Measurements from ENCODE around the gene NPAS3. TPM values are rescaled to one million over a fixed set of nuclear protein-coding genes. Genes with fewer than 3 reads are reported as not detected.

The NPAS3 gene
- total RNA-seq, 2 experiments from 2014 or later: not detected

GRCh38 chr14:33449268-33449667, 510.6 kb downstream of the NPAS3 start:
- H3K36me3 Mint-ChIP-seq (ENCODE audit: low read depth): no peaks in the 10 kb centered on the region
- no peak overlapping the region for H3K4me3 Mint-ChIP-seq
- no peak for DNase-seq
- H3K4me1 Mint-ChIP-seq (ENCODE audit: low read depth): peaks cover under 1% of the 10 kb centered on the region
- H3K9me3 Mint-ChIP-seq: no peaks in the 10 kb centered on the region
- CTCF ChIA-PET: no interaction called here
- H3K27ac Mint-ChIP-seq: no peak overlapping the region
- intact Hi-C loops (cut with micrococcal nuclease): no loop called here
- H3K27me3 Mint-ChIP-seq (ENCODE audit: low read depth): no peaks in the 10 kb centered on the region

- Mint-ChIP-seq H3K9me3 (no peaks in the 10 kb centered on the region), H3K27me3 (ENCODE audit: low read depth) (no peaks in the 10 kb centered on the region), H3K27ac (no peak overlapping the region), H3K4me1 (ENCODE audit: low read depth) (peaks cover 6% of the 10 kb centered on the region), H3K4me3 (no peak overlapping the region), H3K36me3 (ENCODE audit: low read depth) (no peaks in the 10 kb centered on the region)
- intact Hi-C loops (cut with micrococcal nuclease): no loop called here
- CTCF ChIA-PET: no interaction called here
- DNase-seq: no peak
Observed at GRCh38 chr14:33449703-33450395, 511.2 kb downstream of the NPAS3 start.

- Mint-ChIP-seq H3K9me3 (no peaks in the 10 kb centered on the region), H3K27ac (peak overlapping the region; percentile 15), H3K27me3 (ENCODE audit: low read depth) (no peaks in the 10 kb centered on the region), H3K4me1 (ENCODE audit: low read depth) (peaks cover 6% of the 10 kb centered on the region), H3K4me3 (no peak overlapping the region), H3K36me3 (ENCODE audit: low read depth) (no peaks in the 10 kb centered on the region)
- intact Hi-C loops (cut with micrococcal nuclease): no loop called here
- CTCF ChIA-PET: no interaction called here
- no peak for DNase-seq
Observed at GRCh38 chr14:33450416-33450815, 511.7 kb downstream of the NPAS3 start.

GRCh38 chr14:33451211-33451610, 512.5 kb downstream of the NPAS3 start:
- Mint-ChIP-seq H3K36me3 (ENCODE audit: low read depth) (no peaks in the 10 kb centered on the region), H3K4me1 (ENCODE audit: low read depth) (peaks cover 6% of the 10 kb centered on the region), H3K27ac (no peak overlapping the region), H3K4me3 (no peak overlapping the region), H3K9me3 (no peaks in the 10 kb centered on the region), H3K27me3 (ENCODE audit: low read depth) (no peaks in the 10 kb centered on the region)
- intact Hi-C loops (cut with micrococcal nuclease): no loop called here
- DNase-seq: no peak
- CTCF ChIA-PET: interaction anchor here (0.5 kb wide), 1 partner anchor 779 kb away, joined by 4 read pairs; no protein-coding TSS in a partner anchor

- CTCF ChIA-PET: interaction anchor here (0.6 kb wide), 1 partner anchor 72 kb away, joined by 5 read pairs; no protein-coding TSS in a partner anchor
- no peaks in the 10 kb centered on the region for H3K36me3 Mint-ChIP-seq (ENCODE audit: low read depth)
- no peaks in the 10 kb centered on the region for H3K27me3 Mint-ChIP-seq (ENCODE audit: low read depth)
- no peaks in the 10 kb centered on the region for H3K9me3 Mint-ChIP-seq
- H3K27ac Mint-ChIP-seq: no peak overlapping the region
- intact Hi-C loops (cut with micrococcal nuclease): no loop called here
- no peak for DNase-seq
- no peak overlapping the region for H3K4me3 Mint-ChIP-seq
- H3K4me1 Mint-ChIP-seq (ENCODE audit: low read depth): peaks cover 6% of the 10 kb centered on the region
Observed at GRCh38 chr14:33452995-33453394, 514.3 kb downstream of the NPAS3 start.

GRCh38 chr14:33454022-33454595, 515.4 kb downstream of the NPAS3 start:
- Mint-ChIP-seq H3K4me3 (no peak overlapping the region), H3K4me1 (ENCODE audit: low read depth) (peaks cover 6% of the 10 kb centered on the region), H3K9me3 (no peaks in the 10 kb centered on the region), H3K36me3 (ENCODE audit: low read depth) (no peaks in the 10 kb centered on the region), H3K27me3 (ENCODE audit: low read depth) (no peaks in the 10 kb centered on the region), H3K27ac (no peak overlapping the region)
- DNase-seq: no peak
- CTCF ChIA-PET: no interaction called here
- intact Hi-C loops (cut with micrococcal nuclease): no loop called here

GRCh38 chr14:33454707-33455106, 516.0 kb downstream of the NPAS3 start:
- no peak overlapping the region for H3K4me3 Mint-ChIP-seq
- no peaks in the 10 kb centered on the region for H3K27me3 Mint-ChIP-seq (ENCODE audit: low read depth)
- H3K27ac Mint-ChIP-seq: no peak overlapping the region
- no peaks in the 10 kb centered on the region for H3K9me3 Mint-ChIP-seq
- H3K4me1 Mint-ChIP-seq (ENCODE audit: low read depth): peaks cover 6% of the 10 kb centered on the region
- DNase-seq: no peak
- CTCF ChIA-PET: no interaction called here
- intact Hi-C loops (cut with micrococcal nuclease): no loop called here
- H3K36me3 Mint-ChIP-seq (ENCODE audit: low read depth): no peaks in the 10 kb centered on the region

- intact Hi-C loops (cut with micrococcal nuclease): no loop called here
- no peak overlapping the region for H3K4me3 Mint-ChIP-seq
- H3K4me1 Mint-ChIP-seq (ENCODE audit: low read depth): peaks cover 6% of the 10 kb centered on the region
- CTCF ChIA-PET: no interaction called here
- H3K36me3 Mint-ChIP-seq (ENCODE audit: low read depth): no peaks in the 10 kb centered on the region
- H3K27ac Mint-ChIP-seq: no peak overlapping the region
- DNase-seq: no peak
- no peaks in the 10 kb centered on the region for H3K27me3 Mint-ChIP-seq (ENCODE audit: low read depth)
- no peaks in the 10 kb centered on the region for H3K9me3 Mint-ChIP-seq
Observed at GRCh38 chr14:33455654-33456345, 517.1 kb downstream of the NPAS3 start.

- Mint-ChIP-seq H3K4me3 (no peak overlapping the region), H3K27ac (no peak overlapping the region), H3K27me3 (ENCODE audit: low read depth) (no peaks in the 10 kb centered on the region), H3K4me1 (ENCODE audit: low read depth) (peaks cover 6% of the 10 kb centered on the region), H3K9me3 (no peaks in the 10 kb centered on the region), H3K36me3 (ENCODE audit: low read depth) (no peaks in the 10 kb centered on the region)
- no peak for DNase-seq
- intact Hi-C loops (cut with micrococcal nuclease): no loop called here
- CTCF ChIA-PET: no interaction called here
Observed at GRCh38 chr14:33457021-33457420, 518.3 kb downstream of the NPAS3 start.

GRCh38 chr14:33457617-33458016, 518.9 kb downstream of the NPAS3 start:
- Mint-ChIP-seq H3K4me1 (ENCODE audit: low read depth) (peaks cover 6% of the 10 kb centered on the region), H3K27me3 (ENCODE audit: low read depth) (no peaks in the 10 kb centered on the region), H3K4me3 (no peak overlapping the region), H3K27ac (no peak overlapping the region), H3K9me3 (no peaks in the 10 kb centered on the region), H3K36me3 (ENCODE audit: low read depth) (no peaks in the 10 kb centered on the region)
- CTCF ChIA-PET: no interaction called here
- no peak for DNase-seq
- intact Hi-C loops (cut with micrococcal nuclease): no loop called here

- CTCF ChIA-PET: no interaction called here
- H3K4me1 Mint-ChIP-seq (ENCODE audit: low read depth): no peaks in the 10 kb centered on the region
- intact Hi-C loops (cut with micrococcal nuclease): no loop called here
- H3K4me3 Mint-ChIP-seq: no peak overlapping the region
- H3K9me3 Mint-ChIP-seq: no peaks in the 10 kb centered on the region
- H3K27ac Mint-ChIP-seq: no peak overlapping the region
- H3K27me3 Mint-ChIP-seq (ENCODE audit: low read depth): no peaks in the 10 kb centered on the region
- H3K36me3 Mint-ChIP-seq (ENCODE audit: low read depth): no peaks in the 10 kb centered on the region
- DNase-seq: no peak
Observed at GRCh38 chr14:33460164-33460563, 521.5 kb downstream of the NPAS3 start.

GRCh38 chr14:33461036-33461435, 522.4 kb downstream of the NPAS3 start:
- intact Hi-C loops (cut with micrococcal nuclease): no loop called here
- Mint-ChIP-seq H3K4me1 (ENCODE audit: low read depth) (no peaks in the 10 kb centered on the region), H3K36me3 (ENCODE audit: low read depth) (no peaks in the 10 kb centered on the region), H3K27ac (no peak overlapping the region), H3K4me3 (no peak overlapping the region), H3K27me3 (ENCODE audit: low read depth) (no peaks in the 10 kb centered on the region), H3K9me3 (no peaks in the 10 kb centered on the region)
- no peak for DNase-seq
- CTCF ChIA-PET: no interaction called here

GRCh38 chr14:33463731-33464130, 525.1 kb downstream of the NPAS3 start:
- H3K9me3 Mint-ChIP-seq: no peaks in the 10 kb centered on the region
- intact Hi-C loops (cut with micrococcal nuclease): no loop called here
- no peak for DNase-seq
- no peaks in the 10 kb centered on the region for H3K36me3 Mint-ChIP-seq (ENCODE audit: low read depth)
- H3K4me3 Mint-ChIP-seq: no peak overlapping the region
- CTCF ChIA-PET: no interaction called here
- H3K4me1 Mint-ChIP-seq (ENCODE audit: low read depth): no peaks in the 10 kb centered on the region
- no peaks in the 10 kb centered on the region for H3K27me3 Mint-ChIP-seq (ENCODE audit: low read depth)
- no peak overlapping the region for H3K27ac Mint-ChIP-seq

Measured in activated naive CD4-positive, alpha-beta T cell treated with anti-CD3 and anti-CD28 coated beads for 36 hours (primary cell).